IMR-90 (cell line): ENCODE measurements around the gene NF1. TPM values are rescaled to one million over a fixed set of nuclear protein-coding genes. Genes with fewer than 3 reads are reported as not detected.

ENCODE experiments used
- ATAC-seq: fragments of 200-7000 bp; cut with Tn5 transposase; 2 replicates; pipeline ENCODE4 v1.9.1; 2020; ENCODE audit warnings: low read depth, mild to moderate bottlenecking, moderate library complexity
- BruUV-seq: library from RNA; stranded (reverse); fragments of 400-500 nt; replicated peaks from 2 replicates; lab custom pipeline; 2021; lab: Mats Ljungman, UMichigan
- CTCF ChIA-PET: fragments of 300-600 bp; formaldehyde crosslinking; extraction: SDS; loops from one replicate; lab custom pipeline; 2021; ENCODE audit warnings: antibody characterized with exemption; lab: Yijun Ruan, JAX
- POLR2A ChIA-PET: fragments of 300-600 bp; sonication (Branson Sonifier 250); formaldehyde crosslinking; loops from one replicate; lab custom pipeline; 2022; ENCODE audit warnings: antibody characterized with exemption; ENCODE audit not compliant: unreplicated experiment; lab: Charles Lee
- DNase-seq: peaks from one replicate; pipeline ENCODE4 v3.0.0; 2013
- H2AFZ ChIP-seq: replicated peaks from 2 replicates; pipeline ENCODE3; 2013; ENCODE audit warnings: low read length, mild to moderate bottlenecking; ENCODE audit not compliant: poor library complexity
- H2AK5ac ChIP-seq: 2 replicates; pipeline ENCODE4 v1.6.1; 2013; ENCODE audit warnings: low read depth, low read length, inconsistent platforms
- H2AK9ac ChIP-seq: replicated peaks from 2 replicates; pipeline ENCODE3; 2013; ENCODE audit warnings: mild to moderate bottlenecking, low read depth, low read length, moderate library complexity; ENCODE audit not compliant: poor library complexity
- H2BK120ac ChIP-seq: 2 replicates; pipeline ENCODE4 v1.6.1; 2013; ENCODE audit warnings: low read depth, low read length, inconsistent platforms
- H2BK15ac ChIP-seq: 3 replicates; pipeline ENCODE4 v1.6.1; 2013; ENCODE audit warnings: low read depth, low read length, inconsistent platforms
- H2BK20ac ChIP-seq: 2 replicates; pipeline ENCODE4 v1.6.1; 2013; ENCODE audit warnings: low read depth, mild to moderate bottlenecking, inconsistent platforms, low read length, moderate library complexity
- H2BK5ac ChIP-seq: 2 replicates; pipeline ENCODE4 v1.6.1; 2013; ENCODE audit warnings: mild to moderate bottlenecking, low read depth, low read length, inconsistent platforms; ENCODE audit not compliant: poor library complexity, severe bottlenecking
- H3K14ac ChIP-seq: replicated peaks from 2 replicates; pipeline ENCODE4 v1.6.1; 2013; ENCODE audit warnings: low read depth, low read length, inconsistent platforms
- H3K18ac ChIP-seq: 2 replicates; pipeline ENCODE4 v1.6.1; 2013; ENCODE audit warnings: low read depth, low read length, control low read depth
- H3K23ac ChIP-seq: 2 replicates; pipeline ENCODE4 v1.6.1; 2013; ENCODE audit warnings: low read depth, low read length, inconsistent platforms
- H3K27ac ChIP-seq: 2 replicates; pipeline ENCODE4 v1.5.1; 2013; ENCODE audit warnings: mild to moderate bottlenecking, control low read depth, low read length; ENCODE audit not compliant: insufficient read depth
- H3K27me3 ChIP-seq: 2 replicates; pipeline ENCODE4 v1.6.1; 2013; ENCODE audit warnings: low read length; ENCODE audit not compliant: control insufficient read depth, insufficient read depth
- H3K36me3 ChIP-seq: 2 replicates; pipeline ENCODE4 v1.6.1; 2013; ENCODE audit warnings: low read length, mixed read lengths; ENCODE audit not compliant: control insufficient read depth, insufficient read depth
- H3K4ac ChIP-seq: 2 replicates; pipeline ENCODE4 v1.6.1; 2013; ENCODE audit warnings: low read depth, low read length, inconsistent platforms
- H3K4me1 ChIP-seq: 2 replicates; pipeline ENCODE4 v1.6.1; 2013; ENCODE audit warnings: low read length, mixed read lengths; ENCODE audit not compliant: control insufficient read depth, insufficient read depth
- H3K4me2 ChIP-seq: 2 replicates; pipeline ENCODE4 v1.6.1; 2013; ENCODE audit warnings: low read depth, mild to moderate bottlenecking, control low read depth, low read length, moderate library complexity
- H3K4me3 ChIP-seq: 2 replicates; pipeline ENCODE4 v1.5.1; 2013; ENCODE audit warnings: low read depth, mild to moderate bottlenecking, control low read depth, low read length, moderate library complexity; ENCODE audit not compliant: insufficient read depth
- H3K56ac ChIP-seq: 2 replicates; pipeline ENCODE4 v1.6.1; 2013; ENCODE audit warnings: low read length, inconsistent platforms; ENCODE audit not compliant: insufficient read depth; ENCODE audit errors: extremely low read depth
- H3K79me1 ChIP-seq, 2 experiments: 2 replicates each; pipeline ENCODE4 v1.6.1; 2013; ENCODE audit warnings: low read length in 2 of 2, inconsistent platforms in 1 of 2, low read depth in 1 of 2
- H3K9ac ChIP-seq: 2 replicates; pipeline ENCODE4 v1.6.1; 2013; ENCODE audit warnings: low read depth, low read length, control low read depth
- H3K9me1 ChIP-seq: 2 replicates; pipeline ENCODE4 v1.6.1; 2013; ENCODE audit warnings: low read length, inconsistent platforms; ENCODE audit not compliant: insufficient read depth
- H3K9me3 ChIP-seq: 2 replicates; pipeline ENCODE4 v1.6.1; 2013; ENCODE audit warnings: low read length; ENCODE audit not compliant: control insufficient read depth, insufficient read depth
- H4K20me1 ChIP-seq: 2 replicates; pipeline ENCODE4 v1.6.1; 2013; ENCODE audit warnings: low read length, inconsistent platforms; ENCODE audit not compliant: insufficient read depth
- H4K5ac ChIP-seq: 2 replicates; pipeline ENCODE4 v1.6.1; 2013; ENCODE audit warnings: mild to moderate bottlenecking, low read depth, low read length, control low read depth
- H4K8ac ChIP-seq, 2 experiments: 2 replicates each; pipeline ENCODE4 v1.6.1; 2013; ENCODE audit warnings: low read depth in 2 of 2, low read length in 2 of 2, control low read depth in 1 of 2, inconsistent platforms in 1 of 2
- H4K91ac ChIP-seq: 2 replicates; pipeline ENCODE4 v1.6.1; 2013; ENCODE audit warnings: low read depth, low read length, inconsistent platforms; ENCODE audit not compliant: insufficient read depth
- BHLHE40 ChIP-seq: fragments of 150-350 bp; IDR thresholded peaks from 2 replicates; pipeline ENCODE4 v1.6.1; 2016; ENCODE audit warnings: mild to moderate bottlenecking, low read depth, low read length
- FOS ChIP-seq: fragments of 150-350 bp; IDR thresholded peaks from 2 replicates; pipeline ENCODE4 v1.6.1; 2016; ENCODE audit warnings: low read depth, low read length
- MAZ ChIP-seq: IDR thresholded peaks from 2 replicates; pipeline ENCODE4 v1.6.1; 2012; ENCODE audit warnings: low read depth, mild to moderate bottlenecking, low read length, improper control_type of control experiment, moderate library complexity, borderline replicate concordance
- RCOR1 ChIP-seq: IDR thresholded peaks from 2 replicates; pipeline ENCODE4 v1.6.1; 2012; ENCODE audit warnings: mild to moderate bottlenecking, low read length, improper control_type of control experiment; ENCODE audit not compliant: insufficient replicate concordance
- WGBS, 2 experiments: methylation state at CpG; one replicate each; pipeline versions ENCODE4 v1.1.5 to v1.1.7; 2013; ENCODE audit warnings: missing lambda C conversion rate in 2 of 2; ENCODE audit not compliant: insufficient read length in 1 of 2; ENCODE audit errors: extremely low coverage in 2 of 2; 5-methylcytosine and 5-hydroxymethylcytosine counted together
- dilution Hi-C: fragments of 300-500 bp; cut with HindIII; formaldehyde crosslinking; loops from one replicate; pipeline ENCODE4 v1.14.3; 2018; ENCODE audit warnings: low sequenced_read_pairs; ENCODE audit not compliant: unreplicated experiment
- in situ Hi-C: fragments of 300-500 bp; cut with MboI; formaldehyde crosslinking; loops from 3 replicates; pipeline ENCODE4 v1.14.3; 2019; ENCODE audit warnings: low sequenced_read_pairs, inconsistent platforms, mixed read lengths
- intact Hi-C: fragments of 100-400 bp; cut with micrococcal nuclease; formaldehyde crosslinking; loops from 2 replicates; pipeline ENCODE4 v1.10.0; 2022
- polyA plus RNA-seq, 3 experiments: library from polyadenylated mRNA; depleted of rRNA; stranded (reverse); fragments of >200 nt; gene quantifications; 2 replicates each; pipeline ENCODE4 v1.2.3, GENCODE V29; 2012; ENCODE audit warnings: low replicate concordance in 1 of 3
- total RNA-seq: library from RNA; depleted of rRNA; stranded (reverse); fragments of >200 nt; gene quantifications from 2 replicates; pipeline ENCODE4 v1.2.3, GENCODE V29; 2012
- TF ChIP-seq, protein P1 (sequence below): fragments of 150-350 bp; IDR thresholded peaks from 2 replicates; pipeline ENCODE4 v1.6.1; 2016; ENCODE audit warnings: low read depth, mild to moderate bottlenecking, low read length, moderate library complexity, borderline replicate concordance

Gene NF1
- total and polyA plus RNA-seq, 2 of the 4 experiments (the other 2 are of a cell fraction): 17.9 to 48.6 TPM

- TF ChIP-seq, protein P1, sequence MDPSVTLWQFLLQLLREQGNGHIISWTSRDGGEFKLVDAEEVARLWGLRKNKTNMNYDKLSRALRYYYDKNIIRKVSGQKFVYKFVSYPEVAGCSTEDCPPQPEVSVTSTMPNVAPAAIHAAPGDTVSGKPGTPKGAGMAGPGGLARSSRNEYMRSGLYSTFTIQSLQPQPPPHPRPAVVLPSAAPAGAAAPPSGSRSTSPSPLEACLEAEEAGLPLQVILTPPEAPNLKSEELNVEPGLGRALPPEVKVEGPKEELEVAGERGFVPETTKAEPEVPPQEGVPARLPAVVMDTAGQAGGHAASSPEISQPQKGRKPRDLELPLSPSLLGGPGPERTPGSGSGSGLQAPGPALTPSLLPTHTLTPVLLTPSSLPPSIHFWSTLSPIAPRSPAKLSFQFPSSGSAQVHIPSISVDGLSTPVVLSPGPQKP: no peak
- no peak for TF ChIP-seq BHLHE40
Observed at GRCh38 chr17:31416503-31416923, 321.7 kb downstream of the NF1 start (continued).

DNA sequence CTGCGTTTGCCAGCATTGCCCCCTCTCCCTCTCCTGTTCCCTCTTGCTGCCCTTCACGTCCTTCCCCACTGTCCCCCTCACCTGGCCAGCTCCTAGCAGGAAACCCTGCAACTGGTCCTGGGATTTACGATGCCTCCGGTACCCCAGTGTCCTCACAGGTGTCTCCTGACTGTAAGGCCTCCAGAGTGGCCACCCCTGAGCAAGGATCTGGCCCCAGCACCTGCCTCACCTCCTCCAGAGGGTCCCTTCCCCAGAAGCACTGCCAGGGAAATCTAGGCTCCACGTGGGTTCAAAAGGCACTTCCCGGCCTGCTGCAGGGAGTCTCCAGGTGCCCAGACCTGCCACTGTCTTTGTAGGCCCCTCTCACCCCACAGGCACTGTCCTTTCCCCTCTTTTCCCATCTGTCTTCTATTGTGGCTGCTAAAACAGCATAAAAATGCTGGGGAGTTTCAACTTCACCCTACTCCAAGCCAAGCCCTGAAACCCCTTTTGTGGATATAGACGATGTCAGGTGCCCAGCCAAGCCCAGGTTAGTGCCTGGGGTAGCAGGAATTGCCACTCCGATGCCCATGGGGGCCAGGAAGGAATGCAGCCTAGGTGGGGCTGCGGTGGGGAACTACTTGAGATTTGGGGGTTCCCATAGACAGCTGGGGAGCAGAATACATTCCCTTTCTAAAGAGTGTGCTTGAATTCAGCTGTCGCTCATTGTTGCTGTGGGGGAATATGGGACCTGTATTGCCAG is 322.4 kb downstream of the NF1 start:
- no peak overlapping the region for H2BK20ac ChIP-seq
- H3K9me1 ChIP-seq: peaks cover 4% of the 10 kb centered on the region; the same call in 1 of the 2 replicates
- H3K14ac ChIP-seq: no peak overlapping the region
- H3K4me1 ChIP-seq: no peaks in the 10 kb centered on the region; the same call in 1 of the 2 replicates
- BruUV-seq: no TSS peak
- H3K79me1 ChIP-seq: no peaks in the 10 kb centered on the region
- H2BK5ac ChIP-seq: no peak overlapping the region
- TF ChIP-seq FOS (no peak), RCOR1 (no peak), MAZ (no peak)
- no peak overlapping the region for H3K56ac ChIP-seq
- no peaks in the 10 kb centered on the region for H3K36me3 ChIP-seq
- ChIA-PET CTCF (no interaction called here), POLR2A (no interaction called here)
- DNase-seq (no peak), ATAC-seq (no peak)
- no peak overlapping the region for H4K91ac ChIP-seq
- H3K27ac ChIP-seq: no peak overlapping the region
- no peak overlapping the region for H2AK9ac ChIP-seq
- H3K4me2 ChIP-seq: no peak overlapping the region
- H4K5ac ChIP-seq: no peak overlapping the region
- no peak overlapping the region for H2AFZ ChIP-seq
- H3K9ac ChIP-seq: no peak overlapping the region
- no peak overlapping the region for H2BK120ac ChIP-seq
- no peak overlapping the region for H3K18ac ChIP-seq
- peaks cover 12% of the 10 kb centered on the region for H3K27me3 ChIP-seq
- H2AK5ac ChIP-seq: no peak overlapping the region
- H4K8ac ChIP-seq: no peak overlapping the region
- dilution Hi-C loops: no loop called here
- WGBS, 2 experiments: 57% methylated on average over 7 of the region's 10 CpGs; no CpG with 5 or more reads in 1 of the 2 experiments
- no peak overlapping the region for H3K4me3 ChIP-seq
- 0 out of 2 replicates have a peak, but pooled peaks cover 3% of the 10 kb centered on the region for H4K20me1 ChIP-seq
- in situ Hi-C loops: no loop called here
- H3K9me3 ChIP-seq: peaks cover 2% of the 10 kb centered on the region; the same call in 1 of the 2 replicates
- H2BK15ac ChIP-seq: no peak overlapping the region
- intact Hi-C loops: no loop called here
- H3K4ac ChIP-seq: no peak overlapping the region
- H3K23ac ChIP-seq: no peak overlapping the region
